CD4-positive, CD25-positive, alpha-beta regulatory T cell (primary cell): ENCODE results near the gene FAM228B. TPM values are rescaled to one million over a fixed set of nuclear protein-coding genes. Genes with fewer than 3 reads are reported as not detected.
"Not testable (repeated sequence)": the region's sequence is repeated elsewhere in the genome, so short reads cannot be mapped to it uniquely, and the experiment has no call there.

Experiments used
- ATAC-seq, 2 donors: fragments of 150-1000 bp; cut with Tn5 transposase; one replicate each; pipeline ENCODE4 v1.10.0; 2021; ENCODE audit warnings: low read depth in 2 of 2, moderate number of reproducible peaks in 2 of 2, moderate library complexity in 1 of 2
- DNase-seq, 3 donors: peaks; one replicate each; pipeline versions ENCODE4 v3.0.0 to v3.0.0-alpha.2; 2012 to 2022; ENCODE audit warnings: mixed read lengths in 1 of 3
- H3K27ac ChIP-seq: one replicate; pipeline ENCODE4 v1.7.0; 2013; ENCODE audit warnings: mild to moderate bottlenecking, low read length; ENCODE audit not compliant: insufficient read depth, poor library complexity, severe bottlenecking
- H3K27me3 ChIP-seq: one replicate; pipeline ENCODE4 v1.7.0; 2013; ENCODE audit warnings: low read length; ENCODE audit not compliant: control insufficient read depth, insufficient read depth
- H3K36me3 ChIP-seq: one replicate; pipeline ENCODE4 v1.7.0; 2013; ENCODE audit warnings: mild to moderate bottlenecking, low read length, moderate library complexity; ENCODE audit not compliant: control insufficient read depth, insufficient read depth
- H3K4me1 ChIP-seq: 2 replicates; pipeline ENCODE4 v1.7.0; 2013; ENCODE audit warnings: mild to moderate bottlenecking, low read length; ENCODE audit not compliant: insufficient read depth, control insufficient read depth, poor library complexity, severe bottlenecking
- H3K4me3 ChIP-seq: one replicate; pipeline ENCODE4 v1.7.0; 2013; ENCODE audit warnings: low read depth, mild to moderate bottlenecking, low read length, moderate library complexity
- H3K9me3 ChIP-seq, 2 experiments: 1 replicate in 1 of 2; 2 replicates in 1 of 2; pipeline ENCODE4 v1.7.0; 2013; ENCODE audit warnings: low read length in 2 of 2, mild to moderate bottlenecking in 1 of 2, moderate library complexity in 1 of 2; ENCODE audit not compliant: control insufficient read depth in 2 of 2
- H3K27ac Mint-ChIP-seq, 3 donors: one replicate each; pipeline ENCODE4 v1.8.0; 2020 to 2022; ENCODE audit warnings: mild to moderate bottlenecking in 3 of 3, mixed read lengths in 3 of 3, moderate library complexity in 2 of 3
- H3K27me3 Mint-ChIP-seq: one replicate; pipeline ENCODE4 v1.8.0; 2022; ENCODE audit warnings: mild to moderate bottlenecking, mixed read lengths
- H3K36me3 Mint-ChIP-seq: one replicate; pipeline ENCODE4 v1.8.0; 2020; ENCODE audit warnings: mixed read lengths
- H3K4me1 Mint-ChIP-seq, 4 donors: one replicate each; pipeline ENCODE4 v1.8.0; 2020 to 2022; ENCODE audit warnings: mixed read lengths in 4 of 4, mild to moderate bottlenecking in 1 of 4
- H3K4me3 Mint-ChIP-seq, 4 donors: one replicate each; pipeline ENCODE4 v1.8.0; 2020 to 2022; ENCODE audit warnings: mild to moderate bottlenecking in 4 of 4, mixed read lengths in 4 of 4, moderate library complexity in 3 of 4
- H3K9me3 Mint-ChIP-seq, 7 donors: one replicate each; pipeline ENCODE4 v1.8.0; 2020 to 2022; ENCODE audit warnings: mixed read lengths in 7 of 7, mild to moderate bottlenecking in 3 of 7, moderate library complexity in 2 of 7
- polyA plus RNA-seq, 4 donors: library from polyadenylated mRNA; unstranded; fragments of 300-500 nt; fragmentation: Illumina TruSeq; gene quantifications; one replicate each; pipeline ENCODE4 v1.2.3, GENCODE V29; 2021
- total RNA-seq: library from RNA; stranded (reverse); gene quantifications from one replicate; pipeline ENCODE4 v1.2.3, GENCODE V29; 2022

The FAM228B gene
- total and polyA plus RNA-seq, 5 donors from 2014 or later, result 3.5 to 11.6 (median 4.6) TPM

- H3K4me1 Mint-ChIP-seq, result peaks cover 0 to 13% (median 9%) of the 10 kb centered on the region in 4 donors
- no peak for DNase-seq
- H3K9me3 Mint-ChIP-seq, result peaks cover 0 to 1% (median 0%) of the 10 kb centered on the region in 7 donors
- no peak for ATAC-seq
- Histone ChIP-seq H3K36me3 (no peaks in the 10 kb centered on the region), H3K27me3 (no peaks in the 10 kb centered on the region), H3K4me1 (peaks cover 13% of the 10 kb centered on the region), H3K9me3 (no peaks in the 10 kb centered on the region), H3K4me3 (no peak overlapping the region), H3K27ac (no peak overlapping the region)
- peaks cover 8% of the 10 kb centered on the region for H3K36me3 Mint-ChIP-seq
- no peak overlapping the region for H3K4me3 Mint-ChIP-seq
- H3K27me3 Mint-ChIP-seq, result no peaks in the 10 kb centered on the region
- no peak overlapping the region for H3K27ac Mint-ChIP-seq
Measured at GRCh38 chr2:24088821-24089359, 34.4 kb upstream of the FAM228B start.

- H3K36me3 Mint-ChIP-seq, H3K4me3 ChIP-seq, H3K27me3 ChIP-seq, H3K27ac Mint-ChIP-seq, H3K27me3 Mint-ChIP-seq, H3K9me3 Mint-ChIP-seq, H3K4me1 ChIP-seq, H3K9me3 ChIP-seq, H3K4me3 Mint-ChIP-seq, ATAC-seq, H3K4me1 Mint-ChIP-seq, DNase-seq, H3K36me3 ChIP-seq, H3K27ac ChIP-seq: not testable (repeated sequence)
Measured at GRCh38 chr2:24093270-24093669, 30.0 kb upstream of the FAM228B start.

- not testable (repeated sequence) for H3K27ac Mint-ChIP-seq, H3K4me1 ChIP-seq, H3K27me3 Mint-ChIP-seq, H3K36me3 ChIP-seq, ATAC-seq, H3K4me3 Mint-ChIP-seq, H3K4me1 Mint-ChIP-seq, H3K4me3 ChIP-seq, H3K27ac ChIP-seq, H3K27me3 ChIP-seq, H3K9me3 ChIP-seq, H3K36me3 Mint-ChIP-seq, DNase-seq
- H3K9me3 Mint-ChIP-seq, result peaks cover 0 to 16% (median 1%) of the 10 kb centered on the region in 7 donors
Measured at GRCh38 chr2:24095171-24095677, 28.0 kb upstream of the FAM228B start.

GRCh38 chr2:24100732-24101131 lies 22.5 kb upstream of the FAM228B start:
- H3K27ac Mint-ChIP-seq, H3K4me1 ChIP-seq, H3K4me3 Mint-ChIP-seq, H3K4me3 ChIP-seq, H3K27ac ChIP-seq, H3K27me3 ChIP-seq, ATAC-seq, H3K9me3 ChIP-seq, DNase-seq, H3K36me3 ChIP-seq, H3K27me3 Mint-ChIP-seq, H3K4me1 Mint-ChIP-seq: not testable (repeated sequence)
- Mint-ChIP-seq H3K36me3 (peaks cover 22% of the 10 kb centered on the region), H3K9me3 (peaks cover 0 to 24% (median 5%) of the 10 kb centered on the region in 7 donors)

- no peaks in the 10 kb centered on the region for H3K4me1 ChIP-seq
- no peak overlapping the region for H3K27ac ChIP-seq
- Mint-ChIP-seq H3K36me3 (peaks cover 21% of the 10 kb centered on the region), H3K4me1 (peaks cover 0 to 3% (median 0%) of the 10 kb centered on the region in 4 donors), H3K4me3 (no peak overlapping the region), H3K9me3 (peaks cover 3 to 32% (median 10%) of the 10 kb centered on the region in 7 donors), H3K27me3 (peaks cover 3% of the 10 kb centered on the region), H3K27ac (no peak overlapping the region)
- peaks cover 3 to 7% of the 10 kb centered on the region in 2 experiments for H3K9me3 ChIP-seq
- H3K4me3 ChIP-seq, result no peak overlapping the region
- peaks cover 3% of the 10 kb centered on the region for H3K36me3 ChIP-seq
- DNase-seq (no peak), ATAC-seq (no peak)
- no peaks in the 10 kb centered on the region for H3K27me3 ChIP-seq
Measured at GRCh38 chr2:24101992-24102391, 21.3 kb upstream of the FAM228B start.

GRCh38 chr2:24102677-24103076 lies 20.6 kb upstream of the FAM228B start:
- peaks cover 0 to 4% (median 0%) of the 10 kb centered on the region in 4 donors for H3K4me1 Mint-ChIP-seq
- no peaks in the 10 kb centered on the region for H3K4me1 ChIP-seq
- peaks cover 4 to 39% (median 12%) of the 10 kb centered on the region in 7 donors for H3K9me3 Mint-ChIP-seq
- H3K36me3 ChIP-seq, result peaks cover 3% of the 10 kb centered on the region
- no peak for ATAC-seq
- peaks cover 3 to 7% of the 10 kb centered on the region in 2 experiments for H3K9me3 ChIP-seq
- no peak overlapping the region for H3K27ac ChIP-seq
- H3K27ac Mint-ChIP-seq, result no peak overlapping the region
- no peak overlapping the region for H3K4me3 Mint-ChIP-seq
- peaks cover 23% of the 10 kb centered on the region for H3K36me3 Mint-ChIP-seq
- H3K27me3 ChIP-seq, result no peaks in the 10 kb centered on the region
- no peak for DNase-seq
- peaks cover 4% of the 10 kb centered on the region for H3K27me3 Mint-ChIP-seq
- H3K4me3 ChIP-seq, result no peak overlapping the region

GRCh38 chr2:24104110-24104650 lies 19.1 kb upstream of the FAM228B start:
- Histone ChIP-seq H3K36me3 (peaks cover 3% of the 10 kb centered on the region), H3K27ac (no peak overlapping the region), H3K27me3 (no peaks in the 10 kb centered on the region), H3K4me1 (no peaks in the 10 kb centered on the region), H3K4me3 (no peak overlapping the region), H3K9me3 (peaks cover 3 to 7% of the 10 kb centered on the region in 2 experiments)
- H3K9me3 Mint-ChIP-seq, result peaks cover 7 to 41% (median 13%) of the 10 kb centered on the region in 7 donors
- no peak overlapping the region for H3K4me3 Mint-ChIP-seq
- peaks cover 29% of the 10 kb centered on the region for H3K36me3 Mint-ChIP-seq
- DNase-seq (no peak), ATAC-seq (no peak)
- no peak overlapping the region for H3K27ac Mint-ChIP-seq
- peaks cover 0 to 4% (median 0%) of the 10 kb centered on the region in 4 donors for H3K4me1 Mint-ChIP-seq
- H3K27me3 Mint-ChIP-seq, result peaks cover 4% of the 10 kb centered on the region

GRCh38 chr2:24104906-24105305 lies 18.4 kb upstream of the FAM228B start:
- Histone ChIP-seq H3K27me3 (no peaks in the 10 kb centered on the region), H3K9me3 (peaks cover 3 to 7% of the 10 kb centered on the region in 2 experiments), H3K4me3 (no peak overlapping the region), H3K36me3 (peaks cover 3% of the 10 kb centered on the region), H3K27ac (no peak overlapping the region), H3K4me1 (no peaks in the 10 kb centered on the region)
- Mint-ChIP-seq H3K27me3 (peaks cover 4% of the 10 kb centered on the region), H3K4me3 (no peak overlapping the region), H3K9me3 (peaks cover 5 to 41% (median 13%) of the 10 kb centered on the region in 7 donors), H3K4me1 (peaks cover 0 to 4% (median 0%) of the 10 kb centered on the region in 4 donors), H3K27ac (no peak overlapping the region), H3K36me3 (peaks cover 30% of the 10 kb centered on the region)
- DNase-seq, result no peak
- ATAC-seq, result no peak
